ENCODE measurements around the gene SORCS3.

DNA sequence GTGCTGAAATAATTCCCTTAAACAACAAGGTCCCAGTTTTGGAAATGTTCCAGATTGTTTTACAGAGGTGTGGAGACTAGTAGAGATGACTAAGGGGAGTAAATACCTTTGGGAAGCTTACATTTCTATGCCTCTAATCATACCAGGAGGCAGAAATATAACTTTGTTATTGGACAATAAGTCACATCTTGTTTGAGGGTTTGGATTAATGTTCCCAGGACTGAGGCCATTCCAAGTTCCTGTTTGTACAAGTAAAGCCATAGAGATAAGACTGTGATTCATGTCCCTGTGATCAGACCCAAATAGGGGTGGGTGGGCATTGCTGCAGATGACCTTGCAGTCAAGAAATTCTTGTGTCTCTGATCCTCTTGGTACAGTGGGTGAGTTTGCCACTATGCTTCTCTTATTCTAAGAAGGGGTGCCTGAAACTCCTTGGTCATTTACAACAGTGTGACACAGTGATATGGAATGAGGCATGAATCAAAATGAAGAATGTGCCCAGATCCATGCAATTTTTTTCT, 508.3 kb downstream of the SORCS3 start:
- no peak for TF ChIP-seq EZH2 (IDR thresholded peaks at IDR 0.05)
- TF ChIP-seq, protein P1, sequence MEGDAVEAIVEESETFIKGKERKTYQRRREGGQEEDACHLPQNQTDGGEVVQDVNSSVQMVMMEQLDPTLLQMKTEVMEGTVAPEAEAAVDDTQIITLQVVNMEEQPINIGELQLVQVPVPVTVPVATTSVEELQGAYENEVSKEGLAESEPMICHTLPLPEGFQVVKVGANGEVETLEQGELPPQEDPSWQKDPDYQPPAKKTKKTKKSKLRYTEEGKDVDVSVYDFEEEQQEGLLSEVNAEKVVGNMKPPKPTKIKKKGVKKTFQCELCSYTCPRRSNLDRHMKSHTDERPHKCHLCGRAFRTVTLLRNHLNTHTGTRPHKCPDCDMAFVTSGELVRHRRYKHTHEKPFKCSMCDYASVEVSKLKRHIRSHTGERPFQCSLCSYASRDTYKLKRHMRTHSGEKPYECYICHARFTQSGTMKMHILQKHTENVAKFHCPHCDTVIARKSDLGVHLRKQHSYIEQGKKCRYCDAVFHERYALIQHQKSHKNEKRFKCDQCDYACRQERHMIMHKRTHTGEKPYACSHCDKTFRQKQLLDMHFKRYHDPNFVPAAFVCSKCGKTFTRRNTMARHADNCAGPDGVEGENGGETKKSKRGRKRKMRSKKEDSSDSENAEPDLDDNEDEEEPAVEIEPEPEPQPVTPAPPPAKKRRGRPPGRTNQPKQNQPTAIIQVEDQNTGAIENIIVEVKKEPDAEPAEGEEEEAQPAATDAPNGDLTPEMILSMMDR (IDR thresholded peaks at IDR 0.05), result no peak

Data from neural progenitor cell (in vitro differentiated cells).